GM23248 (cell line): Measurements from ENCODE around the gene TSPAN14.
"Not testable (repeated sequence)": the region's sequence is repeated elsewhere in the genome, so short reads cannot be mapped to it uniquely, and the experiment has no call there.

Experiments used
- EZH2 ChIP-seq: fragments of 200-600 bp; sonication (generic); IDR thresholded peaks from 2 replicates; pipeline ENCODE4 v1.6.1; 2018; ENCODE audit warnings: antibody characterized with exemption, mild to moderate bottlenecking; ENCODE audit not compliant: insufficient read depth, poor library complexity, severe bottlenecking
- EZH2phosphoT487 ChIP-seq: fragments of 200-600 bp; sonication (generic); IDR thresholded peaks from 2 replicates; pipeline ENCODE4 v1.6.1; 2018; ENCODE audit warnings: antibody characterized with exemption, moderate library complexity, mild to moderate bottlenecking, low read depth; ENCODE audit not compliant: insufficient read depth

DNA sequence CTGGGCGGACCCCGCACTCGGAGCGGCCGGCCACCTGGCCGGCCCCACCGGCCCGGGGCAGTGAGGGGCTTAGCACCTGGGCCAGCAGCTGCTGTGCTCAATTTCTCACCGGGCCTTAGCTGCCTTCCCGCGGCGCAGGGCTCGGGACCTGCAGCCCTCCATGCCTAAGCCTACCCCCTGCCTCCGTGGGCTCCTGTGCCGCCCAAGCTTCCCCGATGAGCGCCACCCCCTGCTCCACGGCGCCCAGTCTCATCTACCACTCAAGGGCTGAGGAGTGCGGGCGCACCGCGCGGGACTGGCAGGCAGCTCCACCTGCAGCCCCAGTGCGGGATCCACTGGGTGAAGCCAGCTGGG lies 89.2 kb downstream of the TSPAN14 start:
- not testable (repeated sequence) for TF ChIP-seq EZH2, EZH2phosphoT487
